HG03442 (cell line): ENCODE results near the gene SFXN5.

Experiments used
- ATAC-seq: cut with Tn5 transposase; IDR thresholded peaks from one replicate; pipeline ENCODE4 v1.9.1; 2021; ENCODE audit warnings: mild to moderate bottlenecking, moderate library complexity; ENCODE audit not compliant: unreplicated experiment

The SFXN5 gene

GRCh38 chr2:72945450-72946019, 126.0 kb downstream of the SFXN5 start:
- no peak for ATAC-seq

GRCh38 chr2:72944804-72945449, 126.6 kb downstream of the SFXN5 start:
- ATAC-seq: no peak

GRCh38 chr2:72943540-72944395, 127.7 kb downstream of the SFXN5 start:
- no peak for ATAC-seq

GRCh38 chr2:72942881-72943418, 128.6 kb downstream of the SFXN5 start:
- ATAC-seq: no peak

GRCh38 chr2:72942293-72942692, 129.2 kb downstream of the SFXN5 start:
- no peak for ATAC-seq

- no peak for ATAC-seq
Observed at GRCh38 chr2:72940786-72941185, 130.7 kb downstream of the SFXN5 start.

GRCh38 chr2:72940361-72940760, 131.2 kb downstream of the SFXN5 start:
- no peak for ATAC-seq

GRCh38 chr2:72938455-72938854, 133.1 kb downstream of the SFXN5 start:
- no peak for ATAC-seq

- no peak for ATAC-seq
Observed at GRCh38 chr2:72937356-72937669, 134.2 kb downstream of the SFXN5 start.

GRCh38 chr2:72936660-72937355, 134.7 kb downstream of the SFXN5 start:
- no peak for ATAC-seq

- no peak for ATAC-seq
Observed at GRCh38 chr2:72935611-72935957, 135.9 kb downstream of the SFXN5 start.

- peak; percentile 65 for ATAC-seq
Observed at GRCh38 chr2:72934683-72935610, 136.6 kb downstream of the SFXN5 start.

GRCh38 chr2:72933646-72934151, 137.8 kb downstream of the SFXN5 start:
- ATAC-seq: no peak

GRCh38 chr2:72933207-72933606, 138.3 kb downstream of the SFXN5 start:
- ATAC-seq: no peak

GRCh38 chr2:72932805-72933204, 138.7 kb downstream of the SFXN5 start:
- no peak for ATAC-seq

GRCh38 chr2:72932045-72932740, 139.3 kb downstream of the SFXN5 start:
- no peak for ATAC-seq

GRCh38 chr2:72931280-72931910, 140.1 kb downstream of the SFXN5 start:
- no peak for ATAC-seq

GRCh38 chr2:72929010-72929409, 142.5 kb downstream of the SFXN5 start:
- ATAC-seq: no peak
